ENCODE results near the gene LENG9.

Gene LENG9

DNA sequence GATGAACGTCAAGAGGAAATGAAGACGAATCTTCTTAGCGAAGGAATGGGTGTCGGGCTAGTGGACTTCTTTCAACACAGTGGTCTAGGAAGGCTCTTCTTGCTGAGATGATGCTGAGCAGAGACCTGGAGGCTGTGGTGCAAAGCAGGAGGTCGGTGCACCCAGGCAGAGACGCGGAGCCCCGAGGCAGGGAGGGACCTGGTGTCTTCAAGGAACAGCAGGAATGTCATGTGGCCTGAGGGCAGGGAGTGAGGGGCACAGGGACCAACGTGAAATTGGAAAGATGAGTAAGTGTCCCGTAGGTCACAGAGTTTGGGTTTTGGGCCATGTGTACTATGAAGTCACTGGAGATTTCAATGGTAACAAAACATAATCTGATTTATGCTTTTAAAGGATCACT lies 20.9 kb upstream of the LENG9 start:
- no peak overlapping the region for H3K4me3 ChIP-seq (ENCODE audit: low read depth, low read length)
- no peak for DNase-seq (ENCODE audit: low read depth)
- TF ChIP-seq MYC (IDR thresholded peaks at IDR 0.05; ENCODE audit: low read depth, low read length) (no peak), POLR2A (IDR thresholded peaks at IDR 0.05; ENCODE audit: extremely low read depth, insufficient read length) (no peak)
- TF ChIP-seq, protein P1, sequence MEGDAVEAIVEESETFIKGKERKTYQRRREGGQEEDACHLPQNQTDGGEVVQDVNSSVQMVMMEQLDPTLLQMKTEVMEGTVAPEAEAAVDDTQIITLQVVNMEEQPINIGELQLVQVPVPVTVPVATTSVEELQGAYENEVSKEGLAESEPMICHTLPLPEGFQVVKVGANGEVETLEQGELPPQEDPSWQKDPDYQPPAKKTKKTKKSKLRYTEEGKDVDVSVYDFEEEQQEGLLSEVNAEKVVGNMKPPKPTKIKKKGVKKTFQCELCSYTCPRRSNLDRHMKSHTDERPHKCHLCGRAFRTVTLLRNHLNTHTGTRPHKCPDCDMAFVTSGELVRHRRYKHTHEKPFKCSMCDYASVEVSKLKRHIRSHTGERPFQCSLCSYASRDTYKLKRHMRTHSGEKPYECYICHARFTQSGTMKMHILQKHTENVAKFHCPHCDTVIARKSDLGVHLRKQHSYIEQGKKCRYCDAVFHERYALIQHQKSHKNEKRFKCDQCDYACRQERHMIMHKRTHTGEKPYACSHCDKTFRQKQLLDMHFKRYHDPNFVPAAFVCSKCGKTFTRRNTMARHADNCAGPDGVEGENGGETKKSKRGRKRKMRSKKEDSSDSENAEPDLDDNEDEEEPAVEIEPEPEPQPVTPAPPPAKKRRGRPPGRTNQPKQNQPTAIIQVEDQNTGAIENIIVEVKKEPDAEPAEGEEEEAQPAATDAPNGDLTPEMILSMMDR (IDR thresholded peaks at IDR 0.05; ENCODE audit: low read depth, low read length): no peak
- TF ChIP-seq, protein P2, sequence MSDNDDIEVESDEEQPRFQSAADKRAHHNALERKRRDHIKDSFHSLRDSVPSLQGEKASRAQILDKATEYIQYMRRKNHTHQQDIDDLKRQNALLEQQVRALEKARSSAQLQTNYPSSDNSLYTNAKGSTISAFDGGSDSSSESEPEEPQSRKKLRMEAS (IDR thresholded peaks at IDR 0.05; ENCODE audit: low read depth, low read length): no peak

GRCh38 chr19:54482889-54483288 lies 19.3 kb upstream of the LENG9 start:
- no peak for TF ChIP-seq POLR2A (IDR thresholded peaks at IDR 0.05; ENCODE audit: extremely low read depth, insufficient read length)
- TF ChIP-seq MYC (IDR thresholded peaks at IDR 0.05; ENCODE audit: low read depth, low read length): no peak
- TF ChIP-seq, protein P2 (IDR thresholded peaks at IDR 0.05; ENCODE audit: low read depth, low read length): no peak
- TF ChIP-seq, protein P1 (IDR thresholded peaks at IDR 0.05; ENCODE audit: low read depth, low read length): no peak
- H3K4me3 ChIP-seq (ENCODE audit: low read depth, low read length): no peak overlapping the region
- DNase-seq (ENCODE audit: low read depth): peak; percentile 45

GRCh38 chr19:54481326-54481930 lies 17.9 kb upstream of the LENG9 start:
- TF ChIP-seq, protein P1 (IDR thresholded peaks at IDR 0.05; ENCODE audit: low read depth, low read length): peak; percentile 46
- no peak for TF ChIP-seq POLR2A (IDR thresholded peaks at IDR 0.05; ENCODE audit: extremely low read depth, insufficient read length)
- no peak for TF ChIP-seq MYC (IDR thresholded peaks at IDR 0.05; ENCODE audit: low read depth, low read length)
- H3K4me3 ChIP-seq (ENCODE audit: low read depth, low read length): no peak overlapping the region
- DNase-seq (ENCODE audit: low read depth): peak; percentile 53

DNA sequence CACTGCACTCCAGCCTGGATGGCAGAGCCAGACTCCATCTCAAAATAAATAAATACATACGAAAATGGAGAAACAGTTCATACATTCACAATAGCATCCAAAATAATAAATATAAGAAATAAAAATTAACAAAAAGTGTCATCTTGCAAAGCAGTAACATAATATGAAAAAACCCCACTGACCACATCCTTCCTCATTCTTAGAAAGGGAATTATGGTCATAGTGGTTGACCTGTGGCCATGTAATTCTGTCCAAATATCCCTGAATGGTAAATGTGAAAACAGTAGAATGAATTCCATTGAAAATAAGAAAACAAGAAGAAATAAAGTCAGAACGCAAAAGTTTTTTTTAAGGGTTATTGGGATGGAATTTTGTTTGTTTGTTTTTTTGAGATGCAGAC lies 16.5 kb upstream of the LENG9 start:
- no peak overlapping the region for H3K4me3 ChIP-seq (ENCODE audit: low read depth, low read length)
- TF ChIP-seq, protein P2 (IDR thresholded peaks at IDR 0.05; ENCODE audit: low read depth, low read length): no peak
- TF ChIP-seq POLR2A (IDR thresholded peaks at IDR 0.05; ENCODE audit: extremely low read depth, insufficient read length) (no peak), MYC (IDR thresholded peaks at IDR 0.05; ENCODE audit: low read depth, low read length) (no peak)
- TF ChIP-seq, protein P1 (IDR thresholded peaks at IDR 0.05; ENCODE audit: low read depth, low read length): no peak
- DNase-seq (ENCODE audit: low read depth): peak; percentile 43

DNA sequence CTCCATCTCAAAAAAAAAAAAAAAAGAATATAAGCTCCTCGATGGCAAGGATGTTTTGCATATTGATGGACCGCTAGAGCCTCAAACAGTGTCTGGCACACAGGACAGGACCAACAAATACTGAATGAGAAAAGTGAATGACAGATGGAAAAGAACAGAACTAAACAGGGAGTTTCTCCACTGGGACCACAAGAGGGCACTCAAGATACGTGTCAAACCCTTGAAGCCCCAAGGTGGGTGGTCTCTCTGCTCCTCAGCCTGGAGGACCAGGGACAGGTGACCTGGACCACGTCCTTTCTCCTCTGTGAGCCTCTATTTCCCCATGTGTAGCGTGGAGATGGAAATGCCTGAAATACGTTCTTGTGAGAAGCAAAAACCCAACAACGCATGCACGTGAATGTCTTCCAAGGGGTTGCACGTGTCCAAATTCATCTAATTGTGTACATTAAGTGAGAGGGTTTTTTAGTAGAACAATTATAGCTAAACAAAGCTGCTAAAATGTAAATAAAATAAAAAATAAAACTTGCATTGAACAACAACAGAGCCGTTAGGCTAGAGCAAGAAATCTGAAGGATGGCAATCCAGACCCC lies 15.2 kb upstream of the LENG9 start:
- peak; percentile 53 for DNase-seq (ENCODE audit: low read depth)
- TF ChIP-seq, protein P1 (IDR thresholded peaks at IDR 0.05; ENCODE audit: low read depth, low read length): peak; percentile 46
- no peak for TF ChIP-seq POLR2A (IDR thresholded peaks at IDR 0.05; ENCODE audit: extremely low read depth, insufficient read length)
- H3K4me3 ChIP-seq (ENCODE audit: low read depth, low read length): no peak overlapping the region

DNA sequence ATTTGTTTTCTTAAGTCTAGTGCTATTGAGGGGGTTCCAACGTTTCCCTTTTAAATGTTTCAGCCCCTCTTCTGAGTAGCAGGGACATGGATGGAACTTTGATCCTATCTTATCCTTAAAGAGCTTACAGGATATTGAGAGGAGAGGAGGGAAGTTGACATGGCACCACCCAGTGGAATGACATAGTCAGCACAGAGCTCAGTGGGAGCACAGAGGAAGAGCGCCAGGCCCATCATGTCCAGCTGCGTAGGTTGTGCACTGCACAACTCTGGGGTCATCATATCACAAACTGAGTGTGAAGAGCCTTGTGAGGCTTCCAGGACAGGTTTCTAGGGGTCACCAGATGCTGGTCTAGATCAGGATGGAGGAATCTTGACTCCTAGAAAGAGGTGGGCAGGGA lies 14.1 kb upstream of the LENG9 start:
- DNase-seq (ENCODE audit: low read depth): no peak
- no peak overlapping the region for H3K4me3 ChIP-seq (ENCODE audit: low read depth, low read length)

More for the DNA sequence above, 14.1 kb upstream of the LENG9 start:
- TF ChIP-seq, protein P1 (IDR thresholded peaks at IDR 0.05; ENCODE audit: low read depth, low read length): no peak
- TF ChIP-seq MYC (IDR thresholded peaks at IDR 0.05; ENCODE audit: low read depth, low read length): no peak
- TF ChIP-seq POLR2A (IDR thresholded peaks at IDR 0.05; ENCODE audit: extremely low read depth, insufficient read length): no peak
- TF ChIP-seq, protein P2 (IDR thresholded peaks at IDR 0.05; ENCODE audit: low read depth, low read length): no peak

All from NB4 (cell line).